Measurements from ENCODE around the gene ANKFY1. TPM values are rescaled to one million over a fixed set of nuclear protein-coding genes. Genes with fewer than 3 reads are reported as not detected.

ANKFY1 gene
- polyA plus RNA-seq, 2 donors, result 10.0 to 11.2 TPM

DNA sequence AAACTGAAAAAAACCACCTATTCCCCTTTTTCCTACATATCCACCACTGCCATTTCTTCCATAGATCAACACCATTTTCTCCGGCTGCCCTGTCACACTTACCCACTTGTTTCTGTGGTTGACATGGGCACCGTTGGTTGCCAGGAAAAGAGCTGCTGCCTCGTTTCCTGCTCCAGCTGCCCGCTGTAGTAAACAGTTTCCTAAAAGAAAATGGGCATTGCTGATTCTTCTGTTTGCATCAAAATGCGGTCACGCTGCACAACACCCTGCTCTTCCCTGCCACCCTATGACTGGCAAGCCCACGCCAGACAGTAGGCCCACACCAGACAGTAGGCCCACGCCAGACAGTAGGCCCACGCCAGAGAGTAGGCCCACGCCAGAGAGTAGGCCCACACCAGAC, 74.5 kb downstream of the ANKFY1 start:
- WGBS, 2 donors, result 81 to 82% methylated on average over 10 of the region's 10 CpGs
- Histone ChIP-seq H3K27me3 (ENCODE audit: control insufficient read depth in 1 of 2, insufficient read depth in 2 of 2, low read length in 2 of 2) (no peaks in the 10 kb centered on the region), H3K36me3 (ENCODE audit: control insufficient read depth in 2 of 2, insufficient read depth in 2 of 2, low read length in 1 of 2) (peaks cover 7 to 10% of the 10 kb centered on the region in 2 donors)

DNA sequence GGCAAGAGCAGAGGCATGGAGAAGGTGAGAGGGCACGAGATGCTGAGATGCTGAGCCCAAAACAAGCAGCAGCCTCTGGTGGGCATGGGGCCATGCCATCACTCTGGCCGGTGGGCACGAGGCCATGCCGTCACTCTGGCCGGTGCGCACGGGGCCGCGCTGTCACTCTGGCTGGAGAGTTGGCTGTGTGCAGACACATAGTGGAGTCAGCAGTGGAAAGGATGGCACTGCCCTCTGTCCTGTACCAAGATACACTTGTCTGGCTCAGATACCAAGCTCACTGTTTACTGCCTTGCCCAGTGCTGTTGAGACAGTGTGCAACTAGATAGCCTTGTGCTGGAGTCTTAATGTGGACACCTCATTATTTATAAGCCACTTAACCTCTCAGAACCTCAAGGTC, 75.7 kb downstream of the ANKFY1 start:
- Histone ChIP-seq H3K4me1 (ENCODE audit: control insufficient read depth in 2 of 2, insufficient read depth in 2 of 2, low read length in 1 of 2) (peaks cover 3 to 5% of the 10 kb centered on the region in 2 donors), H3K9me3 (ENCODE audit: control insufficient read depth in 2 of 2, insufficient read depth in 1 of 2, low read depth in 1 of 2, low read length in 1 of 2) (no peaks in the 10 kb centered on the region), H3K4me3 (ENCODE audit: low read depth in 1 of 2, low read length in 2 of 2) (no peak overlapping the region), H3K27me3 (ENCODE audit: control insufficient read depth in 1 of 2, insufficient read depth in 2 of 2, low read length in 2 of 2) (no peaks in the 10 kb centered on the region), H3K27ac (ENCODE audit: low read depth in 2 of 2, low read length in 1 of 2) (peak overlapping the region in 1 of 2 donors; percentile 67), H3K36me3 (ENCODE audit: control insufficient read depth in 2 of 2, insufficient read depth in 2 of 2, low read length in 1 of 2) (peaks cover 17 to 18% of the 10 kb centered on the region in 2 donors)
- WGBS, 2 donors, result 97 to 98% methylated on average over 9 of the region's 9 CpGs

More for the DNA sequence above, 74.5 kb downstream of the ANKFY1 start:
- Histone ChIP-seq H3K4me1 (ENCODE audit: control insufficient read depth in 2 of 2, insufficient read depth in 2 of 2, low read length in 1 of 2) (peaks cover 3 to 5% of the 10 kb centered on the region in 2 donors), H3K9me3 (ENCODE audit: control insufficient read depth in 2 of 2, insufficient read depth in 1 of 2, low read depth in 1 of 2, low read length in 1 of 2) (no peaks in the 10 kb centered on the region), H3K27ac (ENCODE audit: low read depth in 2 of 2, low read length in 1 of 2) (no peak overlapping the region), H3K4me3 (ENCODE audit: low read depth in 1 of 2, low read length in 2 of 2) (no peak overlapping the region)

DNA sequence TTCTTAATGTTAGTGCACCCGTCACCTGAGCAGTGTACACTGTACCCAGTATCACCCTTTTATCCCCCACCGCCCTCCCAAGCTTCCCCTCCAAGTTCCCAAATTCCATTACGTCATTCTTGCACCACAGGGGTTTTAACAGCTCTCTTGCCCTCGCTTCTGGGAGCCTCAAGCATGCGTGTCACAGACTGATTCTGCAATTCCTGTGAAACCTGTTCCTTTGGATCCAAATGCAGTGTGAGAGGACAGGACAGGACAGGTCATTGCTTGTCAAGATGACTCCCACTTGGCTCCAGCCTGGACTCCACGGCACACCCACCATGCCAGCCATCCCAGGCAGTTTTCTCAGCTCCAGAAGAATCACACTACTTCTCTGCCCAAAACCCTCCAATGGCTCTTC, 76.7 kb downstream of the ANKFY1 start:
- Histone ChIP-seq H3K27ac (ENCODE audit: low read depth in 2 of 2, low read length in 1 of 2) (peak overlapping the region; percentile 90 to 94), H3K4me1 (ENCODE audit: control insufficient read depth in 2 of 2, insufficient read depth in 2 of 2, low read length in 1 of 2) (peaks cover 3 to 5% of the 10 kb centered on the region in 2 donors), H3K36me3 (ENCODE audit: control insufficient read depth in 2 of 2, insufficient read depth in 2 of 2, low read length in 1 of 2) (peaks cover 19 to 21% of the 10 kb centered on the region in 2 donors), H3K9me3 (ENCODE audit: control insufficient read depth in 2 of 2, insufficient read depth in 1 of 2, low read depth in 1 of 2, low read length in 1 of 2) (no peaks in the 10 kb centered on the region), H3K4me3 (ENCODE audit: low read depth in 1 of 2, low read length in 2 of 2) (no peak overlapping the region), H3K27me3 (ENCODE audit: control insufficient read depth in 1 of 2, insufficient read depth in 2 of 2, low read length in 2 of 2) (no peaks in the 10 kb centered on the region)
- WGBS, 2 donors, result 55 to 71% methylated on average over 6 of the region's 6 CpGs

DNA sequence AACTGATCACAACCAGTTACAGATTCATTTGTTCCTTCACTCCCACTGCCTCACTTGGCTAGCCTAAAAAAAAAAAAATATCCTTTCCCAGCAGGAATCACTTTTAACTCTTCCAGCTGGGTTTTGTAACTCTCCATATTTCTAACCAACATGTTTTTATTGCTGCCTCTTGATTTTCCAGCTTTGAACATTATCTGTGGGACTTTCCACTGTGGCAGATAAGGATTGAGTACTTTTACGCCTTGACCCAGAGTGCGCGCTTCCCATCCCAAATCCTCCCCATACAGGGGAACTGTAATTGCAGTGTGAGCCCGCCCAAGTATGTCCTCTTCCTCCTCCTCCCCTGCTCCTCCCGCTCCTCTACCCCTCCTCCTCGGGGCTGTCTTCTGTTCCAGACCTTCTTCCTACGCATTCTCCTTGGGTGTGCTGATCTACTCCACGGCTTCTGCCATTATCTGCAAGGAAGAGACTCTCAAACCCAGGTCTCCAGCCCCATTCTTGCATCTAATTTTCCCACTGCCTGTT, 77.4 kb downstream of the ANKFY1 start:
- peak overlapping the region; percentile 90 to 94 for H3K27ac ChIP-seq (ENCODE audit: low read depth in 2 of 2, low read length in 1 of 2)
- H3K4me3 ChIP-seq (ENCODE audit: low read depth in 1 of 2, low read length in 2 of 2), result no peak overlapping the region
- 44 to 65% methylated on average over 8 of the region's 8 CpGs for WGBS, 2 donors
- no peaks in the 10 kb centered on the region for H3K27me3 ChIP-seq (ENCODE audit: control insufficient read depth in 1 of 2, insufficient read depth in 2 of 2, low read length in 2 of 2)
- no peaks in the 10 kb centered on the region for H3K9me3 ChIP-seq (ENCODE audit: control insufficient read depth in 2 of 2, insufficient read depth in 1 of 2, low read depth in 1 of 2, low read length in 1 of 2)
- peaks cover 3 to 5% of the 10 kb centered on the region in 2 donors for H3K4me1 ChIP-seq (ENCODE audit: control insufficient read depth in 2 of 2, insufficient read depth in 2 of 2, low read length in 1 of 2)
- H3K36me3 ChIP-seq (ENCODE audit: control insufficient read depth in 2 of 2, insufficient read depth in 2 of 2, low read length in 1 of 2), result peaks cover 21 to 26% of the 10 kb centered on the region in 2 donors

DNA sequence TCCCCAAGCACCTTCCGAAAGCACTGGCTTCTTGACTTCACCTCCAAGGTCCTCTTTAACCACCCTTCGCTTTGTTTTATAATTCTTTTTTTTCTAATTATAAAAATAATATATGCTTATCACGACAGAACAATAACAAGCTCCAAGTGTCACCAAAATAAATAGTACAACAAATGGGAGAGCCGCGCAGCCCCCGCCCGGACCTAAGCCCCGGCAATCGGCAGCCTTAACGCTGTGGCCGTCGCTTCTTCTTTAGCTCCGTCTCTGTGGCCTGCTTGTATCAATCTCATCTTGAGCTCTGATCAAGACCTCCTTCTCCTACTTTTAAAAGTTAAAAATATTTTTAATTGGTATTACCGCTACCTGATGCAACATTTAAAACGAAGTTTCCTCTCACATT, 78.1 kb downstream of the ANKFY1 start:
- 94 to 95% methylated on average over 15 of the region's 15 CpGs for WGBS, 2 donors
- Histone ChIP-seq H3K9me3 (ENCODE audit: control insufficient read depth in 2 of 2, insufficient read depth in 1 of 2, low read depth in 1 of 2, low read length in 1 of 2) (no peaks in the 10 kb centered on the region), H3K27ac (ENCODE audit: low read depth in 2 of 2, low read length in 1 of 2) (peak overlapping the region in 1 of 2 donors; percentile 94), H3K36me3 (ENCODE audit: control insufficient read depth in 2 of 2, insufficient read depth in 2 of 2, low read length in 1 of 2) (peaks cover 21 to 31% of the 10 kb centered on the region in 2 donors), H3K4me3 (ENCODE audit: low read depth in 1 of 2, low read length in 2 of 2) (no peak overlapping the region), H3K4me1 (ENCODE audit: control insufficient read depth in 2 of 2, insufficient read depth in 2 of 2, low read length in 1 of 2) (peaks cover 3 to 5% of the 10 kb centered on the region in 2 donors), H3K27me3 (ENCODE audit: control insufficient read depth in 1 of 2, insufficient read depth in 2 of 2, low read length in 2 of 2) (no peaks in the 10 kb centered on the region)

DNA sequence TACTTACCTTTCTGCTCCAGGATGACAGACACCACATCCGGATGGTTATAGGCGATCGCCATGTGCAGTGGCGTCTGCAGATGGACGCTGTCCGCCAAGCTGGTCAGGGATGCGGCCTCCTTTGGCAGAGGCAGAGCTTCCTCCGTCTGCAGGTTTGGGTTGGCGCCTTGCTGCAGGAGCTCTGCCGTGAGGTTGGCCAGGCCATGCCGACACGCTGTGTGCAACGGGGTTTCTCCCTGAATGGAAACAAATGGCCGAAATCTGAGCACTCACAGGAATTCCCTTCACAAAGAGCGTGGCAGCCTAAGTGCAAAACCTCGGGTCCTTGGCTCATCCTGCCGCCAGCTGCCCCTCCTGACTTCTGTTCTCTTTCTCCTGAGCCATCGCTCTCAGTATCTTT, 79.0 kb downstream of the ANKFY1 start:
- Histone ChIP-seq H3K27me3 (ENCODE audit: control insufficient read depth in 1 of 2, insufficient read depth in 2 of 2, low read length in 2 of 2) (no peaks in the 10 kb centered on the region), H3K27ac (ENCODE audit: low read depth in 2 of 2, low read length in 1 of 2) (no peak overlapping the region), H3K9me3 (ENCODE audit: control insufficient read depth in 2 of 2, insufficient read depth in 1 of 2, low read depth in 1 of 2, low read length in 1 of 2) (no peaks in the 10 kb centered on the region), H3K36me3 (ENCODE audit: control insufficient read depth in 2 of 2, insufficient read depth in 2 of 2, low read length in 1 of 2) (peaks cover 22 to 32% of the 10 kb centered on the region in 2 donors), H3K4me3 (ENCODE audit: low read depth in 1 of 2, low read length in 2 of 2) (no peak overlapping the region), H3K4me1 (ENCODE audit: control insufficient read depth in 2 of 2, insufficient read depth in 2 of 2, low read length in 1 of 2) (peaks cover 3 to 5% of the 10 kb centered on the region in 2 donors)
- WGBS, 2 donors, result 90 to 92% methylated on average over 18 of the region's 18 CpGs

DNA sequence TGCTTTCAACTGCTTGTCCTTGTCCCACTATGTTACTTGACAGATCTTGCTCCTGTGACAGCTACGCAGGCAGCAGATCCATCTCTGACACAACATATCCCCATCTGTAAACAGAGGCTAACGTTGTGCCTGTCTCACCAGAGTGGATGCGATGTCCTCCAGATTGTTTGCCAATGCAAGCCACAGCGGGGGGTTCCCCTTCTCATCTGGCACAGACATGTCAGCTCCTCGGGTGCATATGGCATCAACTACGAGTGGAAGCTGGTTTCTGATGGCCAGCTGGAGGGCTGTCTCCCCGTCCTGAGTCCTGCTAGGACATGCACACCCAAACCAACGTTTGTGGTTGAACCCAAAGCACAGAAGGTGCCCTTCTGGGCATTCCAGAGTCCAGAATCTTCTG, 81.7 kb downstream of the ANKFY1 start:
- WGBS, 2 donors, result 61 to 71% methylated on average over 8 of the region's 8 CpGs
- Histone ChIP-seq H3K27ac (ENCODE audit: low read depth in 2 of 2, low read length in 1 of 2) (no peak overlapping the region), H3K36me3 (ENCODE audit: control insufficient read depth in 2 of 2, insufficient read depth in 2 of 2, low read length in 1 of 2) (peaks cover 36 to 52% of the 10 kb centered on the region in 2 donors), H3K9me3 (ENCODE audit: control insufficient read depth in 2 of 2, insufficient read depth in 1 of 2, low read depth in 1 of 2, low read length in 1 of 2) (no peaks in the 10 kb centered on the region), H3K27me3 (ENCODE audit: control insufficient read depth in 1 of 2, insufficient read depth in 2 of 2, low read length in 2 of 2) (no peaks in the 10 kb centered on the region), H3K4me1 (ENCODE audit: control insufficient read depth in 2 of 2, insufficient read depth in 2 of 2, low read length in 1 of 2) (peaks cover 0 to 2% of the 10 kb centered on the region in 2 donors), H3K4me3 (ENCODE audit: low read depth in 1 of 2, low read length in 2 of 2) (no peak overlapping the region)

DNA sequence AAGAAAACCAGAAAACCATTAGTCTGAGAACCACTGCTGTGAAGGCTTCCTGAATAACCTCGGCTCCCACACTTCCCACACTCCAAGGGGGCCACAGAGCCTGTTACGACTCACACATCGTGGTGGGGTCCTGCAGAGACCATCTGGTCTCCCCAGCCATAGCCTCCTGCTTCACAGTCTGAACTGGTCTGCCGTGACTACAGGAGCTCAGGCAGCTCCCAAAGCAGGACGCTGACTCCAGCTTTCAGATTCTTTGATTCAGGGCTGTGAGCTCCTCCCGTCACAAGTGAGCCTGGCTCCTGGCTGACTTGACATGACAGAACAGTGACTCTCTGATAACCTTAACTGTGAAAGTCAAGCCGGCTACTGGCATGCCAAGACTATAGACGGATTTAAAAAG, 83.0 kb downstream of the ANKFY1 start:
- Histone ChIP-seq H3K9me3 (ENCODE audit: control insufficient read depth in 2 of 2, insufficient read depth in 1 of 2, low read depth in 1 of 2, low read length in 1 of 2) (no peaks in the 10 kb centered on the region), H3K4me3 (ENCODE audit: low read depth in 1 of 2, low read length in 2 of 2) (no peak overlapping the region), H3K36me3 (ENCODE audit: control insufficient read depth in 2 of 2, insufficient read depth in 2 of 2, low read length in 1 of 2) (peaks cover 33 to 57% of the 10 kb centered on the region in 2 donors), H3K27me3 (ENCODE audit: control insufficient read depth in 1 of 2, insufficient read depth in 2 of 2, low read length in 2 of 2) (no peaks in the 10 kb centered on the region), H3K4me1 (ENCODE audit: control insufficient read depth in 2 of 2, insufficient read depth in 2 of 2, low read length in 1 of 2) (no peaks in the 10 kb centered on the region), H3K27ac (ENCODE audit: low read depth in 2 of 2, low read length in 1 of 2) (no peak overlapping the region)
- WGBS, 2 donors, result 82 to 83% methylated on average over 8 of the region's 8 CpGs

DNA sequence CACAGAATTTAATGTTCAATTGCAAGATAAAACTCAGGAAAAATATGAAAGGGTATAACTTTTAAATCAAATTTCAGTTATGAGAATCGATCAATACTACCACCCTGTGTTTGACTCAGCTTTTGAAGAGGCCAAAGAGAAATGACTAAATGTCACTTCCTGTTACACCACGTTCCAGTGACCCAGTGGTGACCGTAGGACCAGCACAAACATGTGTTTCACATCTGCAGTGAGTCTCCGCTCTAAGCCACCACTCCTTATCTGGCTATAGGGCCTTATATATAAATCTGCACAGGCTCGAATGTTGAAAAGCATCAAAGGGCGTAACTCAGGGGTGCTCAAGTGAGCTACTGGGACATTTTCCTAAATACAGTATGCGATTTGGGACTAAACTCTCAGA, 84.7 kb downstream of the ANKFY1 start:
- H3K9me3 ChIP-seq (ENCODE audit: control insufficient read depth in 2 of 2, insufficient read depth in 1 of 2, low read depth in 1 of 2, low read length in 1 of 2), result no peaks in the 10 kb centered on the region
- 77 to 83% methylated on average over 7 of the region's 7 CpGs for WGBS, 2 donors
- no peaks in the 10 kb centered on the region for H3K27me3 ChIP-seq (ENCODE audit: control insufficient read depth in 1 of 2, insufficient read depth in 2 of 2, low read length in 2 of 2)
- H3K36me3 ChIP-seq (ENCODE audit: control insufficient read depth in 2 of 2, insufficient read depth in 2 of 2, low read length in 1 of 2), result peaks cover 25 to 58% of the 10 kb centered on the region in 2 donors
- no peak overlapping the region for H3K27ac ChIP-seq (ENCODE audit: low read depth in 2 of 2, low read length in 1 of 2)
- no peaks in the 10 kb centered on the region for H3K4me1 ChIP-seq (ENCODE audit: control insufficient read depth in 2 of 2, insufficient read depth in 2 of 2, low read length in 1 of 2)
- no peak overlapping the region for H3K4me3 ChIP-seq (ENCODE audit: low read depth in 1 of 2, low read length in 2 of 2)

DNA sequence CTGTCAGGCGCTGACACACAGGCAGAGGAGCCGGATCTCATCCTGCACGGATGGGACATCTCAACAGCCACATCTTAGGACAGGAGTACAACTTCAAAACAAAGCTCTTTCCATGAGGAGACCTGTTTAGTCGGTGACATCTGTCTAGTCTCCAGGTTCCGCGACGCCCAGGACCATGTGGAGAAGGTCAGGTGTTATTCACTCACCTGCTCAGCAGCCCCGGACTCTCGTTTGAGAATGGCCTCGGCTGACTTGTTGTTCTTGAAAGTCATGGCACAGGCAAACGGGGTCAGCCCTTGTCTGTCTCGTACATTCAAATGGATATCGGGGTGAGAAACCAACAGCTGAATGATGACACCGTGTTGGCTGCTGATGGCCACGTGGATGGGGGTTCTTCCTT, 85.1 kb downstream of the ANKFY1 start:
- Histone ChIP-seq H3K4me3 (ENCODE audit: low read depth in 1 of 2, low read length in 2 of 2) (no peak overlapping the region), H3K27ac (ENCODE audit: low read depth in 2 of 2, low read length in 1 of 2) (no peak overlapping the region), H3K27me3 (ENCODE audit: control insufficient read depth in 1 of 2, insufficient read depth in 2 of 2, low read length in 2 of 2) (no peaks in the 10 kb centered on the region), H3K4me1 (ENCODE audit: control insufficient read depth in 2 of 2, insufficient read depth in 2 of 2, low read length in 1 of 2) (no peaks in the 10 kb centered on the region), H3K36me3 (ENCODE audit: control insufficient read depth in 2 of 2, insufficient read depth in 2 of 2, low read length in 1 of 2) (peaks cover 25 to 60% of the 10 kb centered on the region in 2 donors), H3K9me3 (ENCODE audit: control insufficient read depth in 2 of 2, insufficient read depth in 1 of 2, low read depth in 1 of 2, low read length in 1 of 2) (no peaks in the 10 kb centered on the region)
- 88 to 92% methylated on average over 15 of the region's 15 CpGs for WGBS, 2 donors

Measured in esophagus (tissue), 2 donors.